Panc1 (cell line): Measurements from ENCODE around the gene PKD2.

Experiments used
- POLR2AphosphoS5 ChIP-seq: IDR thresholded peaks from 2 replicates; pipeline ENCODE4 v1.6.1; 2012; ENCODE audit warnings: mild to moderate bottlenecking, low read depth, low read length, moderate library complexity
- REST ChIP-seq, 2 experiments: IDR thresholded peaks; 2 replicates each; pipeline ENCODE4 v1.6.1; 2011 to 2012; ENCODE audit warnings: low read depth in 2 of 2, control low read depth in 1 of 2, low read length in 1 of 2, mild to moderate bottlenecking in 1 of 2, moderate library complexity in 1 of 2; ENCODE audit not compliant: insufficient read depth in 1 of 2
- SIN3A ChIP-seq: IDR thresholded peaks from 2 replicates; pipeline ENCODE4 v1.6.1; 2012; ENCODE audit warnings: low read depth, mild to moderate bottlenecking, low read length, moderate library complexity, borderline replicate concordance; ENCODE audit not compliant: insufficient read depth
- TCF7L2 ChIP-seq: IDR thresholded peaks from 2 replicates; pipeline ENCODE4 v1.6.1; 2011; ENCODE audit warnings: mild to moderate bottlenecking, low read depth, low read length, inconsistent platforms
- TF ChIP-seq, protein P1 (sequence below): fragments of 450-650 bp; IDR thresholded peaks from 2 replicates; pipeline ENCODE4 v1.5.1; 2017; ENCODE audit warnings: mild to moderate bottlenecking

DNA sequence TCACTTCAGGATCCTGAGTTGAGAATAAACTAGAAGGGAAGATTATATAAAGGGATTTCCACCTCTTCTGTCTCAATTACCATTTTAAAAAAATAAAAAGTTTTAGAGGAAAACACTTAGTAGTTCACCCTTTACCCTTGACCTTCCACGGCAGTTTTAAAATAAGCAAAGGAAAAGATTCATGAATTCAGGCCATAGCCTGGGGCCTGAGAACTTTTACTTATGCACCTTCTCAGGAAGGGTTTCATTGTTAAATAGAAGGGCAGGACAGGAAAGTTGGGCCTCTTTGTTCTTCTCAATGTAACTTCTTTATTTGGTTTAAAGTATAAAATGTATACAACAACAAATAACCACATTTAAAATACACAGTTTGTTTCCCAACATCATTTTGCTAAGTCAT, 54.9 kb downstream of the PKD2 start:
- TF ChIP-seq, protein P1, sequence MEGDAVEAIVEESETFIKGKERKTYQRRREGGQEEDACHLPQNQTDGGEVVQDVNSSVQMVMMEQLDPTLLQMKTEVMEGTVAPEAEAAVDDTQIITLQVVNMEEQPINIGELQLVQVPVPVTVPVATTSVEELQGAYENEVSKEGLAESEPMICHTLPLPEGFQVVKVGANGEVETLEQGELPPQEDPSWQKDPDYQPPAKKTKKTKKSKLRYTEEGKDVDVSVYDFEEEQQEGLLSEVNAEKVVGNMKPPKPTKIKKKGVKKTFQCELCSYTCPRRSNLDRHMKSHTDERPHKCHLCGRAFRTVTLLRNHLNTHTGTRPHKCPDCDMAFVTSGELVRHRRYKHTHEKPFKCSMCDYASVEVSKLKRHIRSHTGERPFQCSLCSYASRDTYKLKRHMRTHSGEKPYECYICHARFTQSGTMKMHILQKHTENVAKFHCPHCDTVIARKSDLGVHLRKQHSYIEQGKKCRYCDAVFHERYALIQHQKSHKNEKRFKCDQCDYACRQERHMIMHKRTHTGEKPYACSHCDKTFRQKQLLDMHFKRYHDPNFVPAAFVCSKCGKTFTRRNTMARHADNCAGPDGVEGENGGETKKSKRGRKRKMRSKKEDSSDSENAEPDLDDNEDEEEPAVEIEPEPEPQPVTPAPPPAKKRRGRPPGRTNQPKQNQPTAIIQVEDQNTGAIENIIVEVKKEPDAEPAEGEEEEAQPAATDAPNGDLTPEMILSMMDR, result no peak
- TF ChIP-seq REST (IDR thresholded peaks at IDR 0.05; ENCODE audit: insufficient read depth in 1 of 2, low read depth in 2 of 2, low read length in 1 of 2), result no peak
- no peak for TF ChIP-seq POLR2AphosphoS5
- no peak for TF ChIP-seq SIN3A
- no peak for TF ChIP-seq TCF7L2
